Activated effector memory CD4-positive, alpha-beta T cell treated with anti-CD3 and anti-CD28 coated beads, Interleukin-2, amount 50 U/mL, for 16 hours (primary cell): ENCODE data around the gene SEC24B.
"Not testable (repeated sequence)": the region's sequence is repeated elsewhere in the genome, so short reads cannot be mapped to it uniquely, and the experiment has no call there.

ENCODE experiments used
- DNase-seq: peaks from one replicate; pipeline ENCODE4 v3.0.0-alpha.2; 2020

Gene SEC24B

DNA sequence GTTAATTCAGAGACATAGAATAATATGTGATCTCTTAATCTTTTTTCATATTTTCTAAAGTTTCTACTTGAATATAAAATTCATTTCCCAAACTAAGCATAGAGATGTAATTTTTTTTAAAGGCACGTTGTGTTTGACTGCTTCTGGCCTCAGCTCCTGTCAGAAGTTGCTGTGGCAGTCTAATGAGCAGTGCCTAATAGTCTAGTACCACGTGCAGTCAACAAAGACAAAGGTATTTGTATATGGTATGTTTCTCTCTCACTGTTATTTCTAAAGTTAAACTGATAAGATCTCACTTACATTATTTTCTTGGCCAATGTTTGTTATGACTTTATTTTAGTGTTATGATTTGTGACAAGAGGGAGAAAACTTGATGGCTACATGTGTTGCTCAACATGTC, 77.8 kb downstream of the SEC24B start:
- no peak for DNase-seq

GRCh38 chr4:109513368-109513767, 79.8 kb downstream of the SEC24B start:
- DNase-seq: not testable (repeated sequence)

GRCh38 chr4:109532182-109532581, 98.6 kb downstream of the SEC24B start:
- no peak for DNase-seq

- no peak for DNase-seq
Measured at GRCh38 chr4:109545401-109545800, 111.8 kb downstream of the SEC24B start.

DNA sequence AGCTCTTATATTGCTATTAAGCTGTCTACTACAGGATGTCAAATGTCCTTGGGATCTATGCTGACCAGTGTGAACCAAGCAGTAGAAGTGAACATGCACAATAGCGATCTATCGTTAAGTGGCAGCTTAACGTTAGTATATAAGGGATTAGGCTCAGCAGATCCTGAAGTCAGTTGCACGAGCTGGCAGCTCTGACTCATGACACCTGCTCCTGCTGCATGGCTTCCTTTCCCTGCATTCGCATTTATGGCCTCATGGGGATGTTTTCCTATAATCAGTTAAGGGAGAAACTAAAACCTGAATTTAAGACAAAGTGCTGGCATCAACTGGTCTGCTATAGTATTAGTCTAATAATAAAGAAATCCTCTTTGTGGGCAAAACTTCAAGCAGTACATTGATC, 113.8 kb downstream of the SEC24B start:
- no peak for DNase-seq

GRCh38 chr4:109548655-109549054, 115.0 kb downstream of the SEC24B start:
- DNase-seq: no peak

DNA sequence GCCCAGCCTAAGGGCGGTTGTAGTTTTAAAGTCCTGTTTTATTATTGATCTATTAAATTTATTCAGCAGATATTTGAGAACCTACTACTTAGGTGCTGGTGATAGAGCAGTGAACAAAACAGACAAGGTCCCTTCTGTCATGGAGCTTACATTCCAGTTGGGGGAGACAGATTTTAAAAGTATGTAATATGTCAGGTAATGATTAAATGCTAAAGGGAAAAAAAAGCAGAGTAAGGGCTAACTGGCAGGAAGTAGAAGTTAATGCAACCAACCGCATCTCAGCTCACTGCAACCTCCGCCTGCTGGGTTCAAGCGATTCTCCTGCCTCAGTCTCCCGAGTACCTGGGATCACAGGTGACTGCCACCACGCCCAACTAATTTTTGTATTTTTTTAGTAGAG, 118.6 kb downstream of the SEC24B start:
- no peak for DNase-seq

DNA sequence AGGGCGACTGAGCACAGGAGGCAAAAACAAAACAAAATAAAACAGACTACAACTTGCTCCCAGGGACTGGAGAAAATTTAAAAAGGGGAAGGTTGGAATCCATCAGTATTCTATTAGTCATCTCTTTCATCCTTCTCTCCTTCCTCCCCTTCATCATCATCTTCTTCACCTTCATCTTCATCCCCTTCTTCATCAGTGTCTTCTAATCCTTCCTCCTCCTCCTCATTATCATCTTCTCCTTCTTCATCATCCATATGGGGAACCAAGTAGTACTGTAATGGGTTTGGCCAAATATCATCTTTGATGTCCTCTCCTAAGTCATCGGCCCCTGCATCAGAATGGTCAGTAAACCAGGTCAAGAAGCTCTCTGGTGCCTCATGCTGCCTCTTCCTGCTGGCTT, 119.5 kb downstream of the SEC24B start:
- no peak for DNase-seq

DNA sequence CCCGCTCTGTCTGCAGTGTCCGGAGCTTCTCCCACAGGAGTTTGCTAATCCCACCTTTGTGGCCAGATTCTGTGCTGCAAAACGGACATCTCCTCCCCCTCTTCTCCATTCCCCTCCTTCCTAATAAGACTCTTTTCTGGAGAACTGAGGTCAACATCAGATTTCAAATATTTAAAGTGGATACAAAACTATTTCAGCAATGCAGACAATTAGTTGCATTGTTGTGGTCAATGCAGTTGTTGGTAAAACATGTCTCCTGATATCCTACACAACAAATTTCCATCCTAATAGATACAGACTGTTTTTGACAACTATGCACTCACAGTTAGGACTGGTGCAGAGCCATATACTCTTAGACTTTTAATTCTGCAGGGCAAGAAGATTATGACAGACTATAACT, 121.4 kb downstream of the SEC24B start:
- no peak for DNase-seq

- DNase-seq: no peak
Measured at GRCh38 chr4:109557433-109557832, 123.8 kb downstream of the SEC24B start.

- not testable (repeated sequence) for DNase-seq
Measured at GRCh38 chr4:109558095-109558494, 124.5 kb downstream of the SEC24B start.

DNA sequence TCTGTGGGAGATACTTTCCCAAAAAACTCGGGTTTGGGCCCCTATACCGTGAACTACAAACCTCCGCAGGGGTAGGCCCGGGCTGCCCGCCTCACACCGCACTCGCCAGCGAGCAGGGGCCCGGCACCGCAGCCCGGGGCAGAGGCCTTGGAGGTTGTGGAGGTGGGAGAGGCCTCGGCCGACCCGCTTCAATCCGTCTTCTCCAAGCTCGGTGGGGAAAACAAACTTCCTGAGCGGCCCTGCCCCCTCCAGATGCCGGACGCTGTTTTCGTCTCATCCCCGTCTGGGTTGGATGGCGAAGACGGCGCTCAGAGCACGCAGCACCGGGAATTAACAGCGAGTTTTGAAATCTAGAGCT, 126.0 kb downstream of the SEC24B start:
- peak; percentile 81 for DNase-seq

DNA sequence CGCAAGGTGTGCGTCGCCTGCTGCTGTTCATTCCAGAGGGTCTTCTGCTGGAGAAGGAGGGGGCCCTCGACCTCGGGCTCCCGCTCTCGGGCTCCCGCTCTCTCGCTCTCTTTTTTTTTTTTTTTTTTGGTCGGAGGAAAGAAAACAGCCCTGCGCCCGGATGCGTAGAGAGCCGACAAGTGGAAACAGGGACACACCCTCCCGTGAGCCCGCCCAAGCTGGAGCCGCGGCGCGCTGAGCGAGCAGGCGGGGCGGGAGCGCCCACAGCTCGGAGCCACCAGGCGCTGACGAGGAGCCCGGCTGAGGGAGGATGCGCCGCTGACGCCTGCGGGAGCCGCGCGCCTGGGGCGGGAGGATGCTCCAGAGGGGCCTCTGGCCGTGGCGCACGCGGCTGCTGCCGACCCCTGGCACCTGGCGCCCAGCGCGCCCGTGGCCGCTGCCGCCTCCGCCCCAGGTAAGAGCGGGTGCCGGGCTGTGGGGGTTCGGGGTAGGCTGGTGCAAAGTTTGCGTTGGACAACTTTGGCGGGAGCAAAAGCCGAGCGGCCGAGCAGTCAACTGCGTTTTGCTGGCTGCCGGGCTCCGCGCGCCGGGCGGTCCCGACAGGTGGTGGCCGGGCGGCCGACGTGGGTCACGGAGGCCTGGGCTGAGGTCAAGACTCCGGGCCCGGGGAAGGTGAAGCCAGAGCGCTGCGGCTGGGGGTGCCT, 126.5 kb downstream of the SEC24B start, which contains the start of gene MCUB:
MCUB (plus strand) TSS at position 264 of the 704 bp plus-strand sequence; CDS start at position 356, 92 bp downstream.
- peak; percentile 97 for DNase-seq

- DNase-seq: peak; percentile 82
Measured at GRCh38 chr4:109560687-109561461, 127.3 kb downstream of the SEC24B start.

- no peak for DNase-seq
Measured at GRCh38 chr4:109562457-109563239, 129.0 kb downstream of the SEC24B start.

DNA sequence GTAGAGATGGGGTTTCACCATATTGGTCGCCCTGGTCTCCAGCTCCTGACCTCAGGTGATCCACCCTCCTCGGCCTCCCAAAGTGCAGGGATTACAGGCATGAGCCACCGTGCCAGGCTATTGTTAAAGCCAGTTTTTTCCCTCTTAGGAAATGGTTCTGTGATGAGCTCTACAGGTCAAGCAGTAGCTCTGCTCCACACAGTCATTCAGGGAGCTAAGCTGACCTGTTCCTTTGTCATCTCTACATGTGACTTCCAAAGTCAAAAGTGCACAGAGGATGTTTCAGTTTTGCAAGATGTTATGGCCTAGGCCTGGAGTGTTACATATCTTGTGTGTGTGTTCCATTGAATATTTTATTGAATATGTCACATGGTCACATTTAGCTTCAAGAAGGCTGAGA, 137.9 kb downstream of the SEC24B start:
- DNase-seq: no peak

DNA sequence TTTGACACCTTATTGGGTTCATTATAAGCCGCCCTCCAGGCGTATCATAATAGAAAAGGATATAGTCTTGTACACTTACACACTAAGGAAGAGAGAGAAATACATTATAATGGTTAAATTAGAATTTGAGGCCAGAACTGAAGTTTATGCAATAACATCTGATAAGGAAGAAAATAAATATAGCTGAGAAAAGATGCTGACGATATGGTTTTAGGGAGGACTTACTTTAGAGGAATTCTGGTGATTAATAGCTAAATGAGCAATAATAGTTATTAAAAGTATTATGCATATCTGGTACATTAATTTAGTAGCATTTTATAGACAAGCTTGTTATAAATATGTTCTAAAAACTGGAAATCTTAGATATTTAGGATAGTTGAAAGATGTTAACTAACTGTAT, 138.5 kb downstream of the SEC24B start:
- no peak for DNase-seq

GRCh38 chr4:109574443-109574850, 140.8 kb downstream of the SEC24B start:
- DNase-seq: no peak

DNA sequence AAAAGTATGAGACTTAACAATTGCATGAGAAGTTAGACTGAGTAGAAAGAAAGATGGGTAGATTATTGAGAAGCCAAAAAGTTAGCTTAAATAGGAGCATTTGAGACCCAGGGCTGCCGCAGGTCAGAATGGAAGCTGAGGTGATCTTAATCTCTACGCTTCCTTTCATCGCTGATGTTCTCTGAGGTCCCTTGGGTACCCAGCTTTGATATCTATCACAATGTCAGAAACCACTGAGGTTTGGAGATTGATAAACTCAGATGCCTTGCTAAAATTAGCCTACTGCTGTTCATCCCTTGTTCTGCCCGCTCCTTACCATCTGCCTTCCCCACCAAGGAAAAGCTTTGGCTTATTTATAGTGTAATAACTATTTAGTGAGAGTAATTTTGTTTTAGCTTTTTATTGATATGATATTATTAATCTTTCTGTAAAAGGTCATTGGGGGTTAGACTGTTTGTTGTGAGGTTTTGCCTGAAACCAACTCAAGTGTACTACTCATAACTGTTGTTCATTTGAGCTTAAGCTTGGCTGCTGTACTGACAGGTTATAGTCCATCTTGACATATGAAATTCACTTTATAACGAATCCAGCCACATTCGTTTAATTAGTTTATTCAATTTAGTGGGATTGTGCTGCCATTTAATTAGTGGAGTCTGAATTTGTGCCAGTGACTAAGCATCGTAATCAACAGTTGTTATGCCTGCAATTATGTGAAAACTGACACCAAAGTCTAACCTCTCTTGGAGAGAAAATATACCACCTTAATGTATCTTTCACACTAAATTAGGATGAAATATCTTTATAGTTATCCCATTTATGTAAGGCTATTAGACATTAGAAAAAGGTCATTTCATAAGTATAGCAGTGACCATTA, 141.6 kb downstream of the SEC24B start:
- DNase-seq: peak; percentile 63

DNA sequence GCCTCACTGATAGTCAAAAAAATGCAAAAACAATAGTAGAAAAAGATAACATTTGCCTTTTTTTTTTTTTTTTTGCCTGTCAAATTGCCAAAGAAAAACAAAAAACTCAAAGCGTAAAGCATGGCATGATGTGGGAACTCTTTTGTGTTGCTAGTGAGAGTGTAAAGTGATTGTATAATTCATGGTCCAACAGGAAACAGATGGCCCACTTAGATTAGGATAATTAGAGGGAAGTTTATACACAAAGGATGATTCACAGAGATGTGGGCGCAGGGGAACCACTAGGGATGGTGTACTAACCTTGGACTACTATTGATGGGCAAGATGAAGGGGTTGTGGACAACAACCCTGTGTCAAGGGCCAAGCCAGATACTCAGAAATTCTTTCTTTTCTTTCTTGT, 142.8 kb downstream of the SEC24B start:
- DNase-seq: no peak

DNA sequence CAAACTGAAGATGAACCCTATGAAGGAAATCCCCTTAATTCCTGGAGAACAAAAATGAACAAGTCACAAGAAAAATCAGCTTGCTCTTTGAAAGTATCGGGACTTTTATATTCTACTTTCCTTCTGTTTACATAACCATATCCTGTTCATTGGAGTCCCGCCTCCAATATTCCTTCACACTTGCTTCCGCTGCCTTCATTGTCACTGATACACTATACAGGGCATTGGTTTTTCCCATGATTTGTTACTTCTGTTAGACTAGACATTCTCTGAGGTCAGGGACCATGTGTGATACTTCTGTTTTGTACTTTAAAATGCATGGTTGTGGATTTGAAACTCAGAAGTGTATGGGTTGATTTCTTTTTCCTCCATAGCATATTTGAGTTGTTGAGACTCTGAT, 145.2 kb downstream of the SEC24B start:
- DNase-seq: no peak

GRCh38 chr4:109579997-109580396, 146.4 kb downstream of the SEC24B start:
- not testable (repeated sequence) for DNase-seq

- DNase-seq: peak; percentile 72
Measured at GRCh38 chr4:109588176-109588575, 154.6 kb downstream of the SEC24B start.
